Activated CD4-positive, alpha-beta memory T cell treated with anti-CD3 and anti-CD28 coated beads, Interleukin-2, amount 10 ng/mL, durations not matched to agents 7 days and 5 days (primary cell): Measurements from ENCODE around the gene SLIT1. TPM values are rescaled to one million over a fixed set of nuclear protein-coding genes. Genes with fewer than 3 reads are reported as not detected.

Experiments used
- CTCF ChIA-PET: fragments of 350-600 bp; sonication (Branson Sonifier 250); formaldehyde crosslinking; loops from one replicate; lab custom pipeline; 2021; ENCODE audit warnings: antibody characterized with exemption, inconsistent platforms; lab: Charles Lee
- POLR2A ChIA-PET: fragments of 350-600 bp; sonication (Branson Sonifier 250); formaldehyde crosslinking; loops from one replicate; lab custom pipeline; 2021; ENCODE audit warnings: antibody characterized with exemption; lab: Charles Lee
- DNase-seq: peaks from one replicate; pipeline ENCODE4 v3.0.0-alpha.2; 2020
- H3K27ac Mint-ChIP-seq: one replicate; pipeline ENCODE4 v1.8.0; 2021; ENCODE audit warnings: mild to moderate bottlenecking, mixed read lengths
- H3K27me3 Mint-ChIP-seq: one replicate; pipeline ENCODE4 v1.8.0; 2021; ENCODE audit warnings: mixed read lengths
- H3K36me3 Mint-ChIP-seq: one replicate; pipeline ENCODE4 v1.8.0; 2021; ENCODE audit warnings: low read depth, mixed read lengths
- H3K4me1 Mint-ChIP-seq: one replicate; pipeline ENCODE4 v1.8.0; 2021; ENCODE audit warnings: mixed read lengths
- H3K4me3 Mint-ChIP-seq: one replicate; pipeline ENCODE4 v1.8.0; 2021; ENCODE audit warnings: mild to moderate bottlenecking, mixed read lengths
- H3K9me3 Mint-ChIP-seq: one replicate; pipeline ENCODE4 v1.8.0; 2021; ENCODE audit warnings: mixed read lengths
- total RNA-seq, 2 experiments: library from RNA; stranded (reverse); gene quantifications; one replicate each; pipeline ENCODE4 v1.2.3, GENCODE V29; 2021

SLIT1 gene
- total RNA-seq, 2 experiments from 2014 or later: 0.30 to 0.35 TPM

DNA sequence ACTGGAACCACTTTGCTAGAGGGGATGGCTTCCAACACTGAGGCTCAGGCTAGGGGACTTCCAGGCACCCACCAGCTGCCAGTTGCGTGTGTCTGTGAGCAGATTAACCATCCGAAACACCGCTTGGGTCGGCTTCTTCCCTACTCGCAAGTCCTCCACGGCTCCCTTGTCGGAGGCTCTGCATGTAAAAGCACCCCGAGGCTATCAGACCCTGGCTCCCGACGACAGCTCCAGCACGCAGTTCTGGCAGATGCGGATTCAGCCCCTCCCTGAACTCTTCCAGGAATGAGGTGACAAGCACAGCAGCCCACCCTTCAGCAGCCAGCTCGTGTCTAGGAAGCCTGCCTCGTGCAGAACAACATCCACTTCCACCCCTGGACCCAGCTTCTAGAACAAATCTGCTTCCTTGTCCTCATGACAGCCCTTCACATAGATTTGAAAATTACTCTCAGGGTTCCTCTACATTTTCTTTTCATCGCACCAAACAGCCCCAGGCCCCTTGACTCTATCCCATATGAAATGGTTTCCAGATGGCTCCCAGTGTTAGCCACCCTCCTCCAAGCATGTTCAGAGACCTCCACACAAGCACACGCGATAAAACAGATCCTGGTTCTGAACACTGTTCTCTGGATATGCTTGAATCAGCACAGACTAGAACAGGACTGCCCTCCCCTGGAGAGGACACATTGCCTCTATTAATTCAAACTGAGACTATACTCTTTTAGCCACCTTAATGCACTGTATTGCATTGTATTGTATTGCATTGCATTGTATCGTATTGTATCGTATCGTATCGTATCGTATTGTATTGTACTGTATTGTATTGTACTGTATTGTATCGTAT is 44.6 kb downstream of the SLIT1 start:
- DNase-seq: no peak
- no peaks in the 10 kb centered on the region for H3K36me3 Mint-ChIP-seq
- no peak overlapping the region for H3K27ac Mint-ChIP-seq
- ChIA-PET CTCF (no interaction called here), POLR2A (no interaction called here)
- H3K4me3 Mint-ChIP-seq: no peak overlapping the region
- H3K4me1 Mint-ChIP-seq: no peaks in the 10 kb centered on the region
- no peaks in the 10 kb centered on the region for H3K9me3 Mint-ChIP-seq
- peaks cover 34% of the 10 kb centered on the region for H3K27me3 Mint-ChIP-seq

DNA sequence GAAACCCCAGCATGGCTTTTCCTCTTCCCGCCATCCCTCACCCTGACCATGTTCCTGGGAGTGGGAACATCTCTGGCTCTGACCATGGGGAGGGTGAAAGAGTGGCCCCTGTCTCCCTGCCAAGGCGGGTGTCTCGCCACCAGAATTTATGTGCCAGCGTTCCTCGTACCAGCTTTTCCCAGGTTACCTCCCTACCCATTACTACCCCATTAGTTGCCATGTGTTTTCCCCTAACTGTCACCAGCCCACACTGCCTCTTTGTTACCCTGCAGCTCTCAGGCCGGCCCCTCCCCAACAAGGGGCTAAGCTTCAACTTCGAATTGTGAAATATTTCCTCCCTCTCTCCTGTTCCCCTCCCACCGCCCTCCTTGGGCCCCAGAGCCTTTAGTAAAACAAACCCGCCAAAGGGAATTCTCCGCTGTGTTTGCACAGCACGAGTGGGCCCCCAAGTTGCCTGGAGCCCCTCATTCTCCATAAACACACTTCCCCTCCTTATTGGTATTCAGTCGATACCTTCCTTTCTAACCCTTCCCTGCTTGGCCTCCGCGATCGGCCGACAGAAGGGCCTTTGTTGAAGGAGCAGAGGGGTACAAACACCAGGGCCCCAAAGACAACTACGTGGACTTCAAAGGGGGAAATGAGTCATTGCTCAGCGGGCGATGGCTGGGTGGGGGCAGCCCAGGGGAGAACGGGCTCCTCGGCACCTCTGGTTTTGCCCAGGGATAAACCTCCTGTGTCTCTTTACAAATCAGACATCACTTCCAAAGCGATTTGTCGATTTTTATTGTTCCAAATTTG is 45.5 kb downstream of the SLIT1 start:
- ChIA-PET POLR2A (no interaction called here), CTCF (no interaction called here)
- no peaks in the 10 kb centered on the region for H3K4me1 Mint-ChIP-seq
- H3K27ac Mint-ChIP-seq: no peak overlapping the region
- H3K4me3 Mint-ChIP-seq: no peak overlapping the region
- no peaks in the 10 kb centered on the region for H3K9me3 Mint-ChIP-seq
- no peak for DNase-seq
- no peaks in the 10 kb centered on the region for H3K36me3 Mint-ChIP-seq
- H3K27me3 Mint-ChIP-seq: peaks cover 34% of the 10 kb centered on the region

DNA sequence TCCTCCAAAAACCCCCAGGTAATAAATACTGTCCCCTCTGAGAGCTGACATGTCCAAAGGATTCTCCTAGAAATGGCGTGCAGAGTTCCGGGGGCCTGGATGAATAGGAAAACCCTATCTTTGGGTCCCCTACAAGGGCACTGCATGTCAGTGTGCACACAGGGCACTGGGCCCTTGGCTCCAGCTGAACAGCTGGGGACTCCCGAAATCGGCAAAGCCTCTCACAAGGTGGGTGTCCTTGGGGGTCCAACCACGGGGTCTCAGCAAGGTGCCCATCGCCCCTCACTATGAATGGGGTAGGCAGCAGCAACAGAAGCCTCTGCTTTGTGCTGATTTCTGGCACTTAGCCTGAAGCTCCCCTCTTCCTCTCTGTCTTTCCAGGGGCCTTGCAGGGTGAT is 46.1 kb downstream of the SLIT1 start:
- H3K4me3 Mint-ChIP-seq: no peak overlapping the region
- CTCF ChIA-PET: no interaction called here
- H3K36me3 Mint-ChIP-seq: no peaks in the 10 kb centered on the region
- peaks cover 34% of the 10 kb centered on the region for H3K27me3 Mint-ChIP-seq
- no peaks in the 10 kb centered on the region for H3K9me3 Mint-ChIP-seq
- H3K4me1 Mint-ChIP-seq: no peaks in the 10 kb centered on the region
- H3K27ac Mint-ChIP-seq: no peak overlapping the region
- POLR2A ChIA-PET: no interaction called here
- no peak for DNase-seq

DNA sequence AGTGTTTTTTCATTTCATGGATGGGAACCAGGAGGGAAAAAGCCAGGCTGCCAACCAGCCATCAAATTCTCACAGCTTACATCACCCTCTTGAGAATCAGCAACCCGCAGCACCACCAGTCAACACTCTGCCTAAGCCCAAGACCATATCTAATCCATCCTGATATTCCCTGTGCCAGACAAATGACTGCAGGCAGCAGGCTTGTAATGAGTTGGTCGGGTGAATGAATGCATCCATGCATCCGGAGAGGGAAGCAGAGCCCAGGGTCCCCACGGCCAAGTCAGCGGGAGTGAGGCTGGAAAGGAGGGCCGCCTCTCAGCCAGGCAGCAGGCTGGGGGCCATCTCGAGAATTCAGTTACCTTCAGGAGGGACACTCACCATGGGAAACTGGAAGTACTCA is 46.9 kb downstream of the SLIT1 start:
- peaks cover 34% of the 10 kb centered on the region for H3K27me3 Mint-ChIP-seq
- no peak for DNase-seq
- H3K36me3 Mint-ChIP-seq: no peaks in the 10 kb centered on the region
- no peak overlapping the region for H3K4me3 Mint-ChIP-seq
- no peak overlapping the region for H3K27ac Mint-ChIP-seq
- H3K9me3 Mint-ChIP-seq: no peaks in the 10 kb centered on the region
- CTCF ChIA-PET: no interaction called here
- no peaks in the 10 kb centered on the region for H3K4me1 Mint-ChIP-seq
- POLR2A ChIA-PET: no interaction called here

DNA sequence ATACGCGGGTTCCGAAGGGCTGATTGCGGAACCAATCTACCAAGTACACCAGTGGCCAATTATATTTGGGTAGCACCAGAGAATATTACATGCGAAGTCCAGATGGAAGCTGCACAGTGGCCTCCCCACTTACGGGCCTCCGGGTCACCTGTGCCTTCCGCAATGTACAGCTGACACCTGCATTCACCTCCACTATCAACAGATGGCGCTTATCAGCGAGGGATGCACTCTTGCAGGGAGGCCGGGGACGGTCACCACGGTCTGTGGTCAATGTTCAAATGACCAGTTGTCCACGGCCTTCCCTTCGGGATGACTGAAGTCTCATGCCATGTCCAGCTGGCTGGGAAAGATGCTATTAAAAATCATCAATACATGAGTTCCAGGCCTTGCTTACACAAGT is 47.6 kb downstream of the SLIT1 start:
- Mint-ChIP-seq H3K9me3 (no peaks in the 10 kb centered on the region), H3K27ac (no peak overlapping the region), H3K36me3 (no peaks in the 10 kb centered on the region), H3K4me3 (no peak overlapping the region), H3K4me1 (no peaks in the 10 kb centered on the region), H3K27me3 (peaks cover 31% of the 10 kb centered on the region)
- ChIA-PET POLR2A (no interaction called here), CTCF (interaction anchor here (1.7 kb wide), 1 partner anchor 72 kb away, joined by 7 read pairs; no protein-coding TSS in a partner anchor)
- DNase-seq: no peak

DNA sequence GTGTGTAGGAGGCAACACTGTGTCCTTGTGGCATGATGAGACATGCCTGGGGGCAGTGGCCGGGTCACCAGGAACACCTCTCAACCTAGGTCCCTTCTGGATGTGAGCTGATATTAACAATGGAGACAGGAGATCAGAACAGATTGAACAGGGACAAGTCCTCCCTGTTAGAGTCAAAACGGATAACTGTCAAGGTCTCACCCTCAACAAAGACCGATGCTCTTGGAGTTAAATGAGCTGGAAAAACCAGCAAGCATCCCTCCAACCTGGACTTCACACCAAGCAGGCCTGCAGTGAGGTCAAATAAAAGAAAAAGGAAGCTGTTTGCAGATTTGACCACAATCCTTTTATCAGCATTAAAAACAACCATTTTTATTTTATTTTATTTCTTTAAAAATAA is 49.0 kb downstream of the SLIT1 start:
- no peak for DNase-seq
- peaks cover 17% of the 10 kb centered on the region for H3K27me3 Mint-ChIP-seq
- H3K4me3 Mint-ChIP-seq: no peak overlapping the region
- CTCF ChIA-PET: interaction anchor here (1.5 to 1.7 kb wide), 2 partner anchors 64 to 74 kb away, joined by 5 to 7 read pairs; no protein-coding TSS in a partner anchor
- H3K36me3 Mint-ChIP-seq: no peaks in the 10 kb centered on the region
- H3K27ac Mint-ChIP-seq: no peak overlapping the region
- POLR2A ChIA-PET: no interaction called here
- H3K4me1 Mint-ChIP-seq: no peaks in the 10 kb centered on the region
- H3K9me3 Mint-ChIP-seq: no peaks in the 10 kb centered on the region

DNA sequence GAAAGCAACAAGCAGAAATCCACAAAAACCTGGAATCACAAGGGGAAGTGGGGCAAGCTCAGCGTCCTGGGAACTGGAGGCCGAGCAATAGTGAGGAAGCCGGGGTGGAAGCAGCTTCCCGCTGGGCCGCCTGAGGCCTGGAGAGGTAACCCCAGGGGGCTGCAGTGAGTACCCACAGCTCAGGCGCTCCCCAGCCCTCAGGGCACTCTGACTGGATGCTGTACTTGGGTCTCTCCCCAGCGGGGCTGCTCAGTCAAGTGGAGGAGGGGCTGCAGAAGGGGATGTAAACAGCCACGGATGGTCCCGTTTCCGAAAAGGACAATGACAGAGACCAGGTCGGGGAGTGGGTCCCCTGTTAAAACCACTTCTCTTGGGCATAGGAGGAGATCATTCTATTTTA is 50.3 kb downstream of the SLIT1 start:
- Mint-ChIP-seq H3K27ac (no peak overlapping the region), H3K9me3 (no peaks in the 10 kb centered on the region), H3K27me3 (peaks cover 10% of the 10 kb centered on the region), H3K4me1 (no peaks in the 10 kb centered on the region), H3K36me3 (no peaks in the 10 kb centered on the region), H3K4me3 (no peak overlapping the region)
- POLR2A ChIA-PET: no interaction called here
- CTCF ChIA-PET: no interaction called here
- no peak for DNase-seq

DNA sequence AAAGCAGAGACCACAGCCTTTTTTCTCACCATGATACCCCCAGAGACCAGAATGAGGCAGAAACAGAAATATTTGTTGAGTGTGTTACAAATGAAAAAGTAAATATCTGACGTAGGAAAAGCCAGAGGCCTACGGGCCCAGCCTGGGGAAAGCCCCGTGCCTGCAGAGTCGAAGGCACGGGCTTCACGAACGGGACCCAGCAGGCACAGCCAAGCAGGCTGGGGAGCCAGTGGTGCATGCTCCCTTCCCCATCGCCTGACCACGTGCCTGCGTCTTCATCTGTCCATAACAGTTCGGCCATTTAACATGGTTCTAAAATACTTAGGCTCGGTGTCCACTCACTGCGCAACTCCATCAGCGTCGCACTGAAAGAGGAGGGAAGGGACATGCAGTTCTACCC is 50.8 kb downstream of the SLIT1 start:
- no peak for DNase-seq
- ChIA-PET POLR2A (no interaction called here), CTCF (no interaction called here)
- Mint-ChIP-seq H3K27ac (no peak overlapping the region), H3K9me3 (no peaks in the 10 kb centered on the region), H3K36me3 (no peaks in the 10 kb centered on the region), H3K27me3 (peaks cover 5% of the 10 kb centered on the region), H3K4me3 (no peak overlapping the region), H3K4me1 (no peaks in the 10 kb centered on the region)

DNA sequence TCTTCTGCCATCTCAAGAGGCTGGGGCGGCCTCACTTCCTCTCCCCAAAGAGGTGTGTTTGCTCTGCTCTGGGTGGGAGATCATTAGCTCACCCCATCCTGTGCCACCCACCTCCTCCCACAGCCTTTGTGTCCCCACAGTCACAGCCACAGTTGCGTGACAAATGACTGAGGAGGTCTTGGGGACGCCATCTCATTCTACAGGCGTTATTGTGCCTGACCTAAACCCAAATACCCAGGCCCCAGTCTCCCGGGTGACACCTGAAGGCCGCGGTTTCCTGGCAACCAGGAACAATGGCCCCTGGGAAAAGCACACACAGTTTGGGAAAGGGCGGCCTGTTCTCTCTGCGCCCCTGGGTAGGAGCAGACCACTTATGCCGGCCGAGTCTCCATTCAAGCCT is 51.6 kb downstream of the SLIT1 start:
- H3K27ac Mint-ChIP-seq: no peak overlapping the region
- ChIA-PET POLR2A (no interaction called here), CTCF (no interaction called here)
- no peaks in the 10 kb centered on the region for H3K9me3 Mint-ChIP-seq
- H3K4me1 Mint-ChIP-seq: no peaks in the 10 kb centered on the region
- DNase-seq: no peak
- H3K4me3 Mint-ChIP-seq: no peak overlapping the region
- H3K27me3 Mint-ChIP-seq: peaks cover 4% of the 10 kb centered on the region
- H3K36me3 Mint-ChIP-seq: no peaks in the 10 kb centered on the region

DNA sequence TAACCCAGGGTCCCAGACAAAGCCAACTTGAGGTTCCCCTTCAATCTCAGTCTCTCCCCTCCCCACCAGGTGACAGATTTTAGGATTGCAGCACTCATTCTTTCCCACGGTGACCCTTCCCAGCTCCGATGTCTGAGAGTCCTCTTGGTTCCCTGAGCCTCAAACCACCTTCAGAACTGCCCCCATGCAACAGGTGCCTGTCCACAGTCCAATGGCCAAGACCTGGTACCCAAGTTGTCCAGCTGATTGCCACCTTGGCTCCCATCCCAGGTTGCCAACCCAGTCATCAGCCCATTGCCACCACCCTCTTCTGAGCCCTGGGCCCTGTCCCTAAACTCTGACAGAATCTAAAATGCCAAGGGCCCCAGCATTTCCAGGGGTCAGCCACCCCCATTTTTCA is 53.5 kb downstream of the SLIT1 start:
- Mint-ChIP-seq H3K9me3 (no peaks in the 10 kb centered on the region), H3K27me3 (peaks cover 5% of the 10 kb centered on the region)
- CTCF ChIA-PET: no interaction called here

DNA sequence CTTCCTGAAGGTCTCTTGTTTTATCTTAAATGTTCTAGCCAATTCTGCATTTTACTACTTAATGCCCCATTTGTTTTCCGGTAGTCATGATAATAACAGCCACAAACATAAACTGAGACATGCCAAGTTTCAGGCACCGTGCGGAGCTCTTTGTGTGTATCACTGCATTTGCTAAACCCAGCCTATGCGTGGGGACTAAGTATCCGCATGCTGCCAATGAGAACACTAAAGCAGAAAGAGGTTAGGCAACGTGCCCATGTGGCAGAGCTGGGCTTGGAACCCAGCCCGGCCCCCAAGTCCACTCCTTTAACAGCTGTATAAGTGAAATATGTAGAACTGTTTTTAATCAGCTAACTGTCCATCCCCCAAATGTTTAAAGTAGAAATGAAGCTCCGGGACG is 54.1 kb downstream of the SLIT1 start:
- no peaks in the 10 kb centered on the region for H3K4me1 Mint-ChIP-seq
- CTCF ChIA-PET: no interaction called here
- no peak overlapping the region for H3K4me3 Mint-ChIP-seq
- no peak overlapping the region for H3K27ac Mint-ChIP-seq
- DNase-seq: no peak
- H3K9me3 Mint-ChIP-seq: no peaks in the 10 kb centered on the region
- H3K27me3 Mint-ChIP-seq: peaks cover 6% of the 10 kb centered on the region
- H3K36me3 Mint-ChIP-seq: no peaks in the 10 kb centered on the region
- POLR2A ChIA-PET: no interaction called here

More for the DNA sequence above, 53.5 kb downstream of the SLIT1 start:
- DNase-seq: no peak
- Mint-ChIP-seq H3K4me3 (no peak overlapping the region), H3K36me3 (no peaks in the 10 kb centered on the region), H3K27ac (no peak overlapping the region), H3K4me1 (no peaks in the 10 kb centered on the region)
- POLR2A ChIA-PET: no interaction called here

DNA sequence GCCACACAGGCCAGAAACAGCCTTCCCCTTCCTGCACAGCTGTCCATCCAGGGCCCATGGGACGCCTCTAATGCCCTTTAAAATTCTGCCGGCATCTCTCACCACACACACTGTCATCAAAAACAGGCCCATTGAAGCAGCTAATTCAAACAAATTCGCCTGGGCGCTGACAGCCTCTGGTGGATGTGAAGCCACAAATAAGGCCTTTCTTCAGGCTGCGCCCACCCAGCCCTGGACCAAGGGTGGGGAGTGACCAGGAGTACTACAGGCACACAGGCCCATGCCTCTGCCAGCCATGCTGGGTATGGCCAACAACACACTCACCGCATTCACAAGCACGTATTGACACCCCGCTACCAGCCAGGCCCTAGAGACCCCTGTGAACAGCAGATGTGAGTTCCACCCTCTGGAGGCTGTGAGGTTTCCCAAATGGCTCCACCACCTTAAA is 54.6 kb downstream of the SLIT1 start:
- no peaks in the 10 kb centered on the region for H3K9me3 Mint-ChIP-seq
- ChIA-PET POLR2A (no interaction called here), CTCF (no interaction called here)
- no peak overlapping the region for H3K27ac Mint-ChIP-seq
- peaks cover 4% of the 10 kb centered on the region for H3K27me3 Mint-ChIP-seq
- H3K36me3 Mint-ChIP-seq: no peaks in the 10 kb centered on the region
- no peaks in the 10 kb centered on the region for H3K4me1 Mint-ChIP-seq
- H3K4me3 Mint-ChIP-seq: no peak overlapping the region
- DNase-seq: no peak

DNA sequence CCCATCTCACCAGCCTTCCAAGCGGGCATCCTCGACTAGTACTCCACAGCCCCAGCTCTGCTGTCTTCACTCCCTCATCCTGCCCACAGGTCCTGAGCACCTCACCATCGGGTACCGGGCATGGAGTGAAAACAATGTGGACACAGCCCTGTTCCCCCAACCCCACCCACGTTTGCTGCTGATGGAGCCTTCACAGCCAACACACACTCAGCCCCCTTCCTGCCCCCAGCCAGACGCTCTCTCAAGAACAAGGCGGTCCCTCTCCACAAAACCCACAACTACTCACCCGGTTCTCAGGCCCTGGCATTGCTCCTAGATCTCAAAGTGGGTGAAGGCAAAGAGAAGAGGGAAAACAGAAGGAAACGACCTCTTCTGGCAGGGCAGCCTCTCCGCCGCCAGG is 56.1 kb downstream of the SLIT1 start:
- ChIA-PET CTCF (interaction anchor here (0.9 kb wide), 1 partner anchor 80 kb away, joined by 3 read pairs; no protein-coding TSS in a partner anchor), POLR2A (no interaction called here)
- Mint-ChIP-seq H3K27me3 (peaks cover 4% of the 10 kb centered on the region), H3K27ac (no peak overlapping the region), H3K9me3 (no peaks in the 10 kb centered on the region), H3K4me1 (no peaks in the 10 kb centered on the region), H3K4me3 (no peak overlapping the region), H3K36me3 (no peaks in the 10 kb centered on the region)
- DNase-seq: no peak
